HCT116 (cell line): Measurements from ENCODE around the gene RECQL5.

ENCODE experiments used
- CEBPB ChIP-seq: IDR thresholded peaks from 2 replicates; pipeline ENCODE4 v1.6.1; 2012; ENCODE audit warnings: low read depth
- EGR1 ChIP-seq: IDR thresholded peaks from 2 replicates; pipeline ENCODE4 v1.6.1; 2012; ENCODE audit warnings: low read depth
- EZH2 ChIP-seq: fragments of 200-600 bp; sonication (generic); IDR thresholded peaks from 2 replicates; pipeline ENCODE4 v1.6.1; 2017; ENCODE audit warnings: antibody characterized with exemption, mixed run types
- JUND ChIP-seq: IDR thresholded peaks from 2 replicates; pipeline ENCODE4 v1.6.1; 2012
- POLR2A ChIP-seq: IDR thresholded peaks from 2 replicates; pipeline ENCODE4 v1.7.0; 2011; ENCODE audit warnings: borderline replicate concordance; ENCODE audit not compliant: insufficient read depth, insufficient read length; ENCODE audit errors: extremely low read depth
- POLR2AphosphoS5 ChIP-seq: IDR thresholded peaks from 2 replicates; pipeline ENCODE4 v1.6.1; 2011; ENCODE audit warnings: mild to moderate bottlenecking, low read depth, low read length, moderate library complexity
- ZFX ChIP-seq: fragments of 450-650 bp; IDR thresholded peaks from 2 replicates; pipeline ENCODE4 v1.6.1; 2017
- ZNF274 ChIP-seq: fragments of 200-500 bp; sonication (Bioruptor generic); IDR thresholded peaks from 2 replicates; pipeline ENCODE4 v1.6.1; 2014; ENCODE audit warnings: mild to moderate bottlenecking, low read depth, low read length, inconsistent platforms
- TF ChIP-seq, protein P1 (sequence below), 3 experiments: fragments of 200-600 bp in 1 of 3; sonication (generic) in 1 of 3; IDR thresholded peaks in 2 of 3; conservative IDR thresholded peaks in 1 of 3; 2 replicates each; pipeline ENCODE4 v1.5.1; 2012 to 2017; ENCODE audit warnings: low read depth in 2 of 3, low read length in 2 of 3, antibody characterized with exemption in 1 of 3, borderline replicate concordance in 1 of 3, control low read depth in 1 of 3, mild to moderate bottlenecking in 1 of 3, mixed read lengths in 1 of 3, mixed run types in 1 of 3, moderate library complexity in 1 of 3; ENCODE audit not compliant: insufficient read depth in 1 of 3
- TF ChIP-seq, protein P2 (sequence below): IDR thresholded peaks from 2 replicates; pipeline ENCODE4 v1.6.1; 2012
- TF ChIP-seq, protein P3 (sequence below): IDR thresholded peaks from 2 replicates; pipeline ENCODE4 v1.6.1; 2012

- TF ChIP-seq, protein P1, sequence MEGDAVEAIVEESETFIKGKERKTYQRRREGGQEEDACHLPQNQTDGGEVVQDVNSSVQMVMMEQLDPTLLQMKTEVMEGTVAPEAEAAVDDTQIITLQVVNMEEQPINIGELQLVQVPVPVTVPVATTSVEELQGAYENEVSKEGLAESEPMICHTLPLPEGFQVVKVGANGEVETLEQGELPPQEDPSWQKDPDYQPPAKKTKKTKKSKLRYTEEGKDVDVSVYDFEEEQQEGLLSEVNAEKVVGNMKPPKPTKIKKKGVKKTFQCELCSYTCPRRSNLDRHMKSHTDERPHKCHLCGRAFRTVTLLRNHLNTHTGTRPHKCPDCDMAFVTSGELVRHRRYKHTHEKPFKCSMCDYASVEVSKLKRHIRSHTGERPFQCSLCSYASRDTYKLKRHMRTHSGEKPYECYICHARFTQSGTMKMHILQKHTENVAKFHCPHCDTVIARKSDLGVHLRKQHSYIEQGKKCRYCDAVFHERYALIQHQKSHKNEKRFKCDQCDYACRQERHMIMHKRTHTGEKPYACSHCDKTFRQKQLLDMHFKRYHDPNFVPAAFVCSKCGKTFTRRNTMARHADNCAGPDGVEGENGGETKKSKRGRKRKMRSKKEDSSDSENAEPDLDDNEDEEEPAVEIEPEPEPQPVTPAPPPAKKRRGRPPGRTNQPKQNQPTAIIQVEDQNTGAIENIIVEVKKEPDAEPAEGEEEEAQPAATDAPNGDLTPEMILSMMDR (IDR thresholded peaks at IDR 0.05 in 2 of 3, conservative IDR thresholded peaks at IDR 0.05 in 1 of 3; ENCODE audit: borderline replicate concordance in 1 of 3, insufficient read depth in 1 of 3, low read depth in 2 of 3, low read length in 2 of 3) = no peak
- TF ChIP-seq EZH2 (no peak), POLR2A (no peak), EGR1 (no peak), POLR2AphosphoS5 (no peak), ZFX (no peak), ZNF274 (no peak), JUND (no peak), CEBPB (no peak)
- TF ChIP-seq, protein P2, sequence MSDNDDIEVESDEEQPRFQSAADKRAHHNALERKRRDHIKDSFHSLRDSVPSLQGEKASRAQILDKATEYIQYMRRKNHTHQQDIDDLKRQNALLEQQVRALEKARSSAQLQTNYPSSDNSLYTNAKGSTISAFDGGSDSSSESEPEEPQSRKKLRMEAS = no peak
- TF ChIP-seq, protein P3, sequence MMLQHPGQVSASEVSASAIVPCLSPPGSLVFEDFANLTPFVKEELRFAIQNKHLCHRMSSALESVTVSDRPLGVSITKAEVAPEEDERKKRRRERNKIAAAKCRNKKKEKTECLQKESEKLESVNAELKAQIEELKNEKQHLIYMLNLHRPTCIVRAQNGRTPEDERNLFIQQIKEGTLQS = no peak
Measured at GRCh38 chr17:75661531-75661930, 5.4 kb downstream of the RECQL5 start.
